GM19240 (cell line): Measurements from ENCODE around the gene NR3C2.

ENCODE experiments used
- DNase-seq: peaks from one replicate; pipeline ENCODE4 v3.0.0; 2011; ENCODE audit warnings: low spot score; ENCODE audit not compliant: insufficient read length

Gene NR3C2

GRCh38 chr4:148312956-148313490, 129.2 kb downstream of the NR3C2 start:
- DNase-seq: no peak

GRCh38 chr4:148311526-148311925, 130.7 kb downstream of the NR3C2 start:
- no peak for DNase-seq

GRCh38 chr4:148310756-148311155, 131.5 kb downstream of the NR3C2 start:
- no peak for DNase-seq

- DNase-seq: no peak
Measured at GRCh38 chr4:148305751-148306150, 136.5 kb downstream of the NR3C2 start.

GRCh38 chr4:148302416-148302815, 139.8 kb downstream of the NR3C2 start:
- no peak for DNase-seq

GRCh38 chr4:148300877-148301276, 141.3 kb downstream of the NR3C2 start:
- DNase-seq: no peak

- no peak for DNase-seq
Measured at GRCh38 chr4:148299337-148299736, 142.9 kb downstream of the NR3C2 start.

- no peak for DNase-seq
Measured at GRCh38 chr4:148296498-148296897, 145.7 kb downstream of the NR3C2 start.

GRCh38 chr4:148295642-148296041, 146.6 kb downstream of the NR3C2 start:
- DNase-seq: no peak

GRCh38 chr4:148293571-148293970, 148.6 kb downstream of the NR3C2 start:
- DNase-seq: no peak

- DNase-seq: no peak
Measured at GRCh38 chr4:148292686-148293085, 149.5 kb downstream of the NR3C2 start.

GRCh38 chr4:148289740-148290139, 152.5 kb downstream of the NR3C2 start:
- no peak for DNase-seq

- DNase-seq: no peak
Measured at GRCh38 chr4:148288448-148288847, 153.8 kb downstream of the NR3C2 start.

GRCh38 chr4:148287111-148287510, 155.1 kb downstream of the NR3C2 start:
- no peak for DNase-seq

- DNase-seq: no peak
Measured at GRCh38 chr4:148286012-148286411, 156.2 kb downstream of the NR3C2 start.

- no peak for DNase-seq
Measured at GRCh38 chr4:148283665-148284064, 158.5 kb downstream of the NR3C2 start.

- no peak for DNase-seq
Measured at GRCh38 chr4:148278310-148278709, 163.9 kb downstream of the NR3C2 start.

GRCh38 chr4:148275266-148275665, 166.9 kb downstream of the NR3C2 start:
- no peak for DNase-seq

GRCh38 chr4:148273501-148273986, 168.7 kb downstream of the NR3C2 start:
- no peak for DNase-seq

- no peak for DNase-seq
Measured at GRCh38 chr4:148271166-148271565, 171.0 kb downstream of the NR3C2 start.

- no peak for DNase-seq
Measured at GRCh38 chr4:148270630-148271029, 171.6 kb downstream of the NR3C2 start.

GRCh38 chr4:148268835-148269234, 173.4 kb downstream of the NR3C2 start:
- no peak for DNase-seq

GRCh38 chr4:148266921-148267320, 175.3 kb downstream of the NR3C2 start:
- DNase-seq: no peak

- DNase-seq: no peak
Measured at GRCh38 chr4:148266240-148266639, 176.0 kb downstream of the NR3C2 start.
